H1 (cell line): ENCODE data around the gene SMYD3.

Experiments used
- CHD1 ChIP-seq: IDR thresholded peaks from 2 replicates; pipeline ENCODE4 v1.6.1; 2012; ENCODE audit warnings: low read depth, low read length, improper control_type of control experiment
- CHD2 ChIP-seq: IDR thresholded peaks from 2 replicates; pipeline ENCODE4 v1.6.1; 2012; ENCODE audit warnings: low read length, improper control_type of control experiment
- CREB1 ChIP-seq: IDR thresholded peaks from 2 replicates; pipeline ENCODE4 v1.6.1; 2012; ENCODE audit warnings: inconsistent platforms
- CTCF ChIP-seq, 3 experiments: IDR thresholded peaks; 1 replicate in 2 of 3; 2 replicates in 1 of 3; pipeline versions ENCODE4 v1.5.1 to v1.6.1; 2011; ENCODE audit warnings: low read length in 3 of 3, mild to moderate bottlenecking in 3 of 3, inconsistent platforms in 2 of 3, low read depth in 1 of 3, moderate library complexity in 1 of 3; ENCODE audit not compliant: insufficient read depth in 1 of 3; ENCODE audit errors: control extremely low read depth in 1 of 3
- FOSL1 ChIP-seq: IDR thresholded peaks from 2 replicates; pipeline ENCODE4 v1.6.1; 2011; ENCODE audit warnings: mild to moderate bottlenecking, low read depth, low read length, moderate library complexity; ENCODE audit not compliant: insufficient read depth
- HDAC6 ChIP-seq: IDR thresholded peaks from one replicate; pipeline ENCODE4 v1.7.1; 2012; ENCODE audit warnings: low read depth, mild to moderate bottlenecking, inconsistent platforms, low read length, moderate library complexity
- KDM1A ChIP-seq: fragments of 200-600, 300-600 bp; sonication (generic); IDR thresholded peaks from 2 replicates; pipeline ENCODE4 v1.7.1; 2016; ENCODE audit warnings: mild to moderate bottlenecking, low read length, borderline replicate concordance
- KDM4A ChIP-seq: IDR thresholded peaks from one replicate; pipeline ENCODE4 v1.7.1; 2012; ENCODE audit warnings: low read depth, mild to moderate bottlenecking, moderate library complexity, low read length, inconsistent platforms; ENCODE audit not compliant: severe bottlenecking
- MAX ChIP-seq: IDR thresholded peaks from 2 replicates; pipeline ENCODE4 v1.6.1; 2012; ENCODE audit warnings: inconsistent platforms
- NRF1 ChIP-seq: IDR thresholded peaks from 2 replicates; pipeline ENCODE4 v1.6.1; 2011; ENCODE audit warnings: mild to moderate bottlenecking, low read depth, low read length, improper control_type of control experiment
- POLR2AphosphoS5 ChIP-seq: IDR thresholded peaks from 2 replicates; pipeline ENCODE4 v1.6.1; 2011; ENCODE audit warnings: low read depth, low read length
- TAF1 ChIP-seq: IDR thresholded peaks from 2 replicates; pipeline ENCODE4 v1.6.1; 2011; ENCODE audit warnings: mild to moderate bottlenecking, low read depth, low read length
- TF ChIP-seq, protein P1 (sequence below): IDR thresholded peaks from 2 replicates; pipeline ENCODE4 v1.6.1; 2011; ENCODE audit warnings: low read length, improper control_type of control experiment

GRCh38 chr1:245965398-245965797, 541.7 kb downstream of the SMYD3 start:
- TF ChIP-seq TAF1, result no peak
- TF ChIP-seq, protein P1, sequence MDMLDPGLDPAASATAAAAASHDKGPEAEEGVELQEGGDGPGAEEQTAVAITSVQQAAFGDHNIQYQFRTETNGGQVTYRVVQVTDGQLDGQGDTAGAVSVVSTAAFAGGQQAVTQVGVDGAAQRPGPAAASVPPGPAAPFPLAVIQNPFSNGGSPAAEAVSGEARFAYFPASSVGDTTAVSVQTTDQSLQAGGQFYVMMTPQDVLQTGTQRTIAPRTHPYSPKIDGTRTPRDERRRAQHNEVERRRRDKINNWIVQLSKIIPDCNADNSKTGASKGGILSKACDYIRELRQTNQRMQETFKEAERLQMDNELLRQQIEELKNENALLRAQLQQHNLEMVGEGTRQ, result no peak
- TF ChIP-seq CTCF (IDR thresholded peaks at IDR 0.05; ENCODE audit: control extremely low read depth in 1 of 3, insufficient read depth in 1 of 3, low read depth in 1 of 3, low read length in 3 of 3), result no peak
- no peak for TF ChIP-seq POLR2AphosphoS5
- no peak for TF ChIP-seq KDM1A
- TF ChIP-seq KDM4A, result no peak
- TF ChIP-seq CHD2, result no peak
- no peak for TF ChIP-seq CREB1
- TF ChIP-seq CHD1, result no peak
- TF ChIP-seq NRF1, result no peak
- TF ChIP-seq HDAC6, result no peak
- no peak for TF ChIP-seq FOSL1
- TF ChIP-seq MAX, result no peak
